ENCODE data around the gene LTBR. TPM values are rescaled to one million over a fixed set of nuclear protein-coding genes. Genes with fewer than 3 reads are reported as not detected.
A peak's percentile ranks its signal among the peaks of the same experiment; 100 is the strongest.
"Not testable (repeated sequence)": the region's sequence is repeated elsewhere in the genome, so short reads cannot be mapped to it uniquely, and the experiment has no call there.

The LTBR gene
- total RNA-seq, 3 donors from 2014 or later = 90.1 to 115 (median 108) TPM

DNA sequence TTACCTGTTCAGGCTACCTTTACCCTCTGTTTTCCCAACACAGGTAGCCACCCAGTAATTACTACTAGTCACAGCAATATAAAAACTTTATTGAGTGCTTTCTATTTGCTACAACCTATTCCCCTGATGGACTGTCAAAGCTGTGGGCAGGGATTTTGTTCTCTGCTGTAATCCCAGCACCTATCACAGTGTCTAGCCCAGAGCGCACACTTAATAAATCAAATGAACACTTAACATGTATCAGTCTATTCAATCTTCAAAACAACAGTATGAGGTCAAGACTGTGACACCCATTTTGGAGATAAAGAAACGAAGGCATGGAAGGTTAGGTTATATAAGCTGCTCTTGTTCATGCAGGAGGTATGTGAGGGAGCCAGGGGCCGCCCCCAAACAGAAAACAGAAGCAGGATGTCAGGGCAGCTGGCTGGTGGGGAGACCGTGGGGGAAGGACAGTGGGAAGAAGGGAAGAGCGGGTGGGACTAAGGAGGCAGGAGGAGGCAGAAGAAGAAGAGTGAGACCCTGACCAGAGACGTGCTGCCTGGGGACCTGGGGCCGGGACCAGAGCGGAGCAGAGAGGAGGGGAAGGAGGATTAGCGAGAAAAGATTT, 43.8 kb upstream of the LTBR start:
- no peak for TF ChIP-seq POLR2A (IDR thresholded peaks at IDR 0.05)
- TF ChIP-seq, protein P1, sequence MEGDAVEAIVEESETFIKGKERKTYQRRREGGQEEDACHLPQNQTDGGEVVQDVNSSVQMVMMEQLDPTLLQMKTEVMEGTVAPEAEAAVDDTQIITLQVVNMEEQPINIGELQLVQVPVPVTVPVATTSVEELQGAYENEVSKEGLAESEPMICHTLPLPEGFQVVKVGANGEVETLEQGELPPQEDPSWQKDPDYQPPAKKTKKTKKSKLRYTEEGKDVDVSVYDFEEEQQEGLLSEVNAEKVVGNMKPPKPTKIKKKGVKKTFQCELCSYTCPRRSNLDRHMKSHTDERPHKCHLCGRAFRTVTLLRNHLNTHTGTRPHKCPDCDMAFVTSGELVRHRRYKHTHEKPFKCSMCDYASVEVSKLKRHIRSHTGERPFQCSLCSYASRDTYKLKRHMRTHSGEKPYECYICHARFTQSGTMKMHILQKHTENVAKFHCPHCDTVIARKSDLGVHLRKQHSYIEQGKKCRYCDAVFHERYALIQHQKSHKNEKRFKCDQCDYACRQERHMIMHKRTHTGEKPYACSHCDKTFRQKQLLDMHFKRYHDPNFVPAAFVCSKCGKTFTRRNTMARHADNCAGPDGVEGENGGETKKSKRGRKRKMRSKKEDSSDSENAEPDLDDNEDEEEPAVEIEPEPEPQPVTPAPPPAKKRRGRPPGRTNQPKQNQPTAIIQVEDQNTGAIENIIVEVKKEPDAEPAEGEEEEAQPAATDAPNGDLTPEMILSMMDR (IDR thresholded peaks at IDR 0.05) = no peak
- no peak for TF ChIP-seq POLR2AphosphoS5 (IDR thresholded peaks at IDR 0.05)
- Histone ChIP-seq H3K4me1 (peaks cover 16 to 45% of the 10 kb centered on the region in 2 donors), H3K27me3 (no peaks in the 10 kb centered on the region), H3K27ac (peak overlapping the region; percentile 98 to 99), H3K4me3 (peak overlapping the region; percentile 88 to 91 (median 89)), H3K36me3 (no peaks in the 10 kb centered on the region), H3K9me3 (no peaks in the 10 kb centered on the region)
- peak in 1 of 2 donors; percentile 43 for DNase-seq (ENCODE audit: low spot score in 2 of 2)
- intact Hi-C loops (cut with DNase I; ENCODE audit: low total_unique reads) = no loop called here

DNA sequence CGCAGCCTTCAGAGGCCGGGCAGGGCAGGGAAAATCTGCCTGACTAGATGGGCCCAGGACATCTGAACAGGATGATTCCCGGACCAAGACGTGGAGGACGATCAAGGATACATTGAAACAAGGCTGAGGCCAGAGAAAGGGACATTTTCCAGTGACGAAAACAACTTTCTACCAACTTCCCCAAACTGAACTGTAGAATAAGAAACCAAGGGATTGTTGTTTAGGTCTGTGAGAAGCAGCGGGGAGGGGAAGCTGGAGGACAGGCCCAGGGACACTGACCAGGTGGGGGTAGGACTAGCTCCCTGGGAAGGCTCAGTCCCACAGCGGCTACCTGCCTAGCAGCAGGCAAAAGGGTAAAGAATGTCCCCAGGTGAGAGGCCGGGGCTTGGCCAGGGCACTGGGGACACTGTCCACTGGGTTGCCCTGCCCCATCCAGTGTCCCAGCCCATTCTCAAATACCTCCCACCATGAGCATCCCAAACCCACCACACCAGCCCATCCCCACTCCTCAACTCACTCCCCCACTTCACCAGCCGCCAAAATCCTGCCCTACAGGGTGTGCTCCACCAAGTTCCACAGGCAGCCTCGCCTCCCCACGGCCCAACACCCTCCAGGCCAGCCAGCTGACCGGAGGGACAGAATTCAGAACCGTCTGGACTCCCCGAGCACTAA, 43.1 kb upstream of the LTBR start:
- no peaks in the 10 kb centered on the region for H3K9me3 ChIP-seq
- peak overlapping the region; percentile 88 to 91 (median 89) for H3K4me3 ChIP-seq
- no peaks in the 10 kb centered on the region for H3K36me3 ChIP-seq
- H3K27me3 ChIP-seq = no peaks in the 10 kb centered on the region
- TF ChIP-seq POLR2AphosphoS5 (IDR thresholded peaks at IDR 0.05) (no peak), POLR2A (IDR thresholded peaks at IDR 0.05) (no peak)
- TF ChIP-seq, protein P1 (IDR thresholded peaks at IDR 0.05) = no peak
- intact Hi-C loops (cut with DNase I; ENCODE audit: low total_unique reads) = no loop called here
- peaks cover 16 to 44% of the 10 kb centered on the region in 2 donors for H3K4me1 ChIP-seq
- DNase-seq (ENCODE audit: low spot score in 2 of 2) = no peak
- peak overlapping the region; percentile 98 to 99 for H3K27ac ChIP-seq

DNA sequence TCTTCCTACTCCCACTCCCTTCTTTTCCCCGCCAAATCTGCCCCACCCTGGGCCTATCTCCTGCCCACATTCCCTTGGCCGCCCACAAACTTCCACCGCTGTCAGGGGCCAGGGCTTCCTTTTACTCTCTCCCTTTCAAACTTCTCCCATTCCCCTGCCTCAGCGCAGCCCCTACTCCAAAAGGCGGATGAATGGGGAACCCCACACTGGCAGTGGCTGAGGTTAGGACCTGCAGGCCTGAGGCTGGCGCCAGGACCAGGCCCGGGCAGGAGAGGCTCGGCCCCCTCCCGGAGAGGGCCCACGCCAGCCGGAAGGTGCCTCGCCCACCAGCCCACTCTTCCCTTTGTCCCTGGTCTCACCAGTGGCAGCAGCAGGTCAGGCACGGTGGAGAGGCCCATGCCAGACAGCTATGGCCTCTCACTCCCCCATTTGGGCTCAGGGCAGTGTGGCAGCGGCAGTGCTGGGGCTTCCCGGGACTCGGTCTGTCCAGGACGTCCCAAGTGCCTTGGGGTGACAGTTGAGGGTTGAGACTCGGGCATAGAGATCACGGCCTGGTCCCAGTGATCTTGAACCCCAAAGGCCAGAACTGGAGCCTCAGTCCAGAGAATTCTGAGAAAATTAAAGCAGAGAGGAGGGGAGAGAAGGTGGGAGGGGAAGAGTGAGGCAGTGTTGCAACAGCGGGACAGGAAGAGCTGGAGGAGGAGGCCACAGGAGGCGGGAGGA, 42.4 kb upstream of the LTBR start, which contains the start of gene TNFRSF1A:
Gene TNFRSF1A, minus strand, starts transcription at position 660 of the 723 bp plus-strand sequence. Its CDS starts 262 bp downstream, at position 398.
- no peaks in the 10 kb centered on the region for H3K9me3 ChIP-seq
- H3K27ac ChIP-seq = peak within 1 kb of the TSS; percentile 98 to 99
- H3K27me3 ChIP-seq = no peaks in the 10 kb centered on the region
- no peaks in the 10 kb centered on the region for H3K36me3 ChIP-seq
- peak within 1 kb of the TSS; percentile 88 to 91 (median 89) for H3K4me3 ChIP-seq
- peak in 1 of 2 donors; percentile 72 for DNase-seq (ENCODE audit: low spot score in 2 of 2)
- H3K4me1 ChIP-seq = peaks cover 16 to 37% of the 10 kb centered on the region in 2 donors
- intact Hi-C loops (cut with DNase I; ENCODE audit: low total_unique reads) = no loop called here
- TF ChIP-seq POLR2A (IDR thresholded peaks at IDR 0.05) = no peak
- peak; percentile 65 to 82 (median 75) for TF ChIP-seq POLR2AphosphoS5 (IDR thresholded peaks at IDR 0.05)

DNA sequence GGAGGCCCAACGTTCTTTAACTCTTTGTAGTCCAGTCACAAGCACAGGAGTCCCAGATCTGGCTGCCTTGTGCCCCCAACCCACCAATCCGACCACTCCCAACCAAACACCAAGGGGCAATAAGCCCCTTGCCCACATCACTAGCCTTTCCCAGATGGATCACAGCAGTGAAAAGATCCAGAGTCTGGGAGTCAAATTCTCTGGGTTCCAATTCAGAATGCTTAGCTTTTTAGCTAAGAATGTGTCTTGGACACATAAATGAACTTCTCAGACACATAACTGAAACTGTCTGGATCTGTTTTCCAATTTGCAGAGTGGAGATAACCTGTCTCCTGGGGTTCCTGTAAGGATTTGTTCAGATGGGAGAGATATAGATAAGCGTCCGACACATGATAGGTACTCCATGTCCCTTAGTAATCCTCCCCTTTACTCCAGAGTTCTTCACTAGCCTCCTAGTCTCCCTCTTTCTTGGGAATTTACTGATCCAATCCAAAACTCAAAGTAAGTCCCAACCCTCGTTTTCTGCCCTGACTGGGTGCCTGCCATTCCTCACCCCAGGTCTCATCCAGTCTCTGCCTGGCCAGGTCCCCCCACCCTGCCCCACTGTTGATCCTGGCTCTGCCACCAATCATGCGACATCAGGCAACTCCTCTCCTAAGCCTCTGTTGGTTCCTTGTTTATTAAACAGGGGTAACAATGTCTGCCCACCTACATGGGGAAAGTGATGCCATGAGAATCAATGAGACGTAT, 41.6 kb upstream of the LTBR start:
- no peaks in the 10 kb centered on the region for H3K9me3 ChIP-seq
- no peaks in the 10 kb centered on the region for H3K36me3 ChIP-seq
- H3K4me3 ChIP-seq = peak overlapping the region; percentile 88 to 91 (median 89)
- DNase-seq (ENCODE audit: low spot score in 2 of 2) = no peak
- H3K27ac ChIP-seq = peak overlapping the region; percentile 98 to 99
- intact Hi-C loops (cut with DNase I; ENCODE audit: low total_unique reads) = no loop called here
- peaks cover 9 to 34% of the 10 kb centered on the region in 2 donors for H3K4me1 ChIP-seq
- TF ChIP-seq POLR2AphosphoS5 (IDR thresholded peaks at IDR 0.05) = no peak
- no peak for TF ChIP-seq POLR2A (IDR thresholded peaks at IDR 0.05)
- TF ChIP-seq, protein P1 (IDR thresholded peaks at IDR 0.05) = no peak
- H3K27me3 ChIP-seq = no peaks in the 10 kb centered on the region

DNA sequence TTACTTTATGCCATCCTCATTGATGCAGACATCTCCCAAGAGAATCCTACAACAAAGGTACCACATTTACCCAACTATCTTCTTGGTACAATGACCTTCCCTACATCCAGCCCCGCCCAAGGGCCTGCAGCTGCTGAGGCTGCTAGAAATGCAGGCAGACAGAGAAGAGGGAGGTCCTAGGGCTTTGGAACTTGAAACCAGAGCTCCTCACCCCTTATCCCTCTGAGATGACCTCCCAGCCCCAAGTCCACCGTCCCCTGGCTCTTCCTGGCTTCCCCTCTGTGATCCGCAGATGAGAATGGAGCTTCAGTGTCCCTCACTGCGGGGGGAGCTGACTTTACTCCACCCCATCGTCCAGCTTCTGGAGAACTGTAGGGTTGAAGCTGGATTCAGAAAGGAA, 40.4 kb upstream of the LTBR start:
- TF ChIP-seq POLR2A (IDR thresholded peaks at IDR 0.05) (no peak), POLR2AphosphoS5 (IDR thresholded peaks at IDR 0.05) (no peak)
- TF ChIP-seq, protein P1 (IDR thresholded peaks at IDR 0.05) = no peak
- Histone ChIP-seq H3K27me3 (no peaks in the 10 kb centered on the region), H3K4me1 (peaks cover 9 to 29% of the 10 kb centered on the region in 2 donors), H3K36me3 (no peaks in the 10 kb centered on the region), H3K4me3 (no peak overlapping the region), H3K27ac (peak overlapping the region; percentile 98 to 99), H3K9me3 (no peaks in the 10 kb centered on the region)
- DNase-seq (ENCODE audit: low spot score in 2 of 2) = no peak
- intact Hi-C loops (cut with DNase I; ENCODE audit: low total_unique reads) = no loop called here

DNA sequence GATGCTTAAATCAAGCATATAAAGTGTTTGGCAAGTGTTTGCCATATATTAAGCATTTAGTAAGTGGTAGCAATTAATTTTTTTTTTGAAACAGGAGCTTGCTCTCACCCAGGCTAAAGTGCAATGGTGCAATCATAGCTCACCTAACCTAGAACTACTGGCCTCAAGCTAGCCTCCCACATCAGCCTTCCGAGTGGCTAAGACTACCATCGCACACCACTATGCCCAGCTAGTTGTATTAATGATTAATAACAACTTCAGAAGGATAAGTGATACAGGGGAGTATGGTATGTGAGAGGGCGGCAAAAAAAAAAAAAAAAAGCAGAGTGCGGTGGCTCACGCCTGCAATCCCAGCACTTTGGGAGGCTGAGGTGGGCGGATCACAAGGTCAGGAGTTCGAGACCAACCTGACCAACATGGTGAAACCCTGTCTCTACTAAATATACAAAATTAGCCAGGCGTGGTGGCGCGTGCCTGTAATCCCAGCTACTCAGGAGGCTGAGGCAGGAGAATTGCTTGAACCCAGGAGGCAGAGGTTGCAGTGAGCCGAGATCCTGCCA, 39.8 kb upstream of the LTBR start:
- H3K9me3 ChIP-seq; H3K36me3 ChIP-seq; H3K4me3 ChIP-seq; intact Hi-C loops (cut with DNase I; ENCODE audit: low total_unique reads); H3K27me3 ChIP-seq; DNase-seq (ENCODE audit: low spot score in 2 of 2): not testable (repeated sequence)
- peak overlapping the region; percentile 98 to 99 for H3K27ac ChIP-seq
- peaks cover 9 to 23% of the 10 kb centered on the region in 2 donors for H3K4me1 ChIP-seq
